A673 (cell line): Measurements from ENCODE around the gene MPZL2. TPM values are rescaled to one million over a fixed set of nuclear protein-coding genes. Genes with fewer than 3 reads are reported as not detected.
A peak's percentile ranks its signal among the peaks of the same experiment; 100 is the strongest.
"Not testable (repeated sequence)": the region's sequence is repeated elsewhere in the genome, so short reads cannot be mapped to it uniquely, and the experiment has no call there.

Experiments
- BruUV-seq: library from RNA; stranded (reverse); fragments of 400-500 nt; replicated peaks from 2 replicates; lab custom pipeline; 2021; lab: Mats Ljungman, UMichigan
- CTCF ChIA-PET: fragments of 300-600 bp; sonication (Branson Sonifier 250); formaldehyde crosslinking; loops from one replicate; lab custom pipeline; 2022; ENCODE audit warnings: antibody characterized with exemption; lab: Charles Lee
- POLR2A ChIA-PET: fragments of 300-600 bp; sonication (Branson Sonifier 250); formaldehyde crosslinking; loops from one replicate; lab custom pipeline; 2022; ENCODE audit warnings: antibody characterized with exemption; ENCODE audit not compliant: low non-redundant PET; lab: Charles Lee
- DNase-seq: peaks from one replicate; pipeline ENCODE4 v3.0.0-alpha.2; 2015; ENCODE audit warnings: low spot score
- H3K27ac ChIP-seq: fragments of 200-600 bp; sonication (generic); 2 replicates; pipeline ENCODE4 v1.5.1; 2016; ENCODE audit warnings: mixed run types, low read depth, mild to moderate bottlenecking, mixed read lengths, antibody characterized with exemption, low read length; ENCODE audit not compliant: poor library complexity, severe bottlenecking
- H3K27me3 ChIP-seq: fragments of 200-600 bp; sonication (generic); replicated peaks from 2 replicates; pipeline ENCODE4 v1.6.1; 2017; ENCODE audit warnings: mixed run types, low read depth, mild to moderate bottlenecking, mixed read lengths, antibody characterized with exemption, low read length; ENCODE audit not compliant: insufficient read depth, poor library complexity
- H3K36me3 ChIP-seq: fragments of 200-600 bp; sonication (generic); 2 replicates; pipeline ENCODE4 v1.6.1; 2016; ENCODE audit warnings: mixed run types, mild to moderate bottlenecking, mixed read lengths, antibody characterized with exemption, low read length; ENCODE audit not compliant: insufficient read depth, poor library complexity, severe bottlenecking
- H3K4me1 ChIP-seq: fragments of 200-600 bp; sonication (generic); 2 replicates; pipeline ENCODE4 v1.6.1; 2017; ENCODE audit warnings: mixed run types, mild to moderate bottlenecking, mixed read lengths, antibody characterized with exemption, low read length; ENCODE audit not compliant: insufficient read depth, poor library complexity, severe bottlenecking
- H3K4me3 ChIP-seq: fragments of 200-600 bp; sonication (generic); 2 replicates; pipeline ENCODE4 v1.5.1; 2016; ENCODE audit warnings: low read depth, mixed run types, mild to moderate bottlenecking, mixed read lengths, low read length; ENCODE audit not compliant: poor library complexity, severe bottlenecking
- H3K9me3 ChIP-seq: fragments of 200-600 bp; sonication (generic); 2 replicates; pipeline ENCODE4 v1.6.1; 2016; ENCODE audit warnings: mixed run types, low read depth, mild to moderate bottlenecking, mixed read lengths, antibody characterized with exemption, low read length; ENCODE audit not compliant: poor library complexity, severe bottlenecking
- CTCF ChIP-seq: fragments of 300-800, 200-600 bp; sonication (generic); conservative IDR thresholded peaks from 2 replicates; pipeline ENCODE4 v1.5.1; 2017; ENCODE audit warnings: low read depth, mild to moderate bottlenecking, antibody characterized with exemption, low read length, moderate library complexity, mixed read lengths
- EZH2 ChIP-seq: fragments of 200-600 bp; sonication (generic); IDR thresholded peaks from 2 replicates; pipeline ENCODE4 v1.6.1; 2017; ENCODE audit warnings: borderline replicate concordance, low read depth, mild to moderate bottlenecking, mixed read lengths, antibody characterized with exemption, low read length; ENCODE audit not compliant: poor library complexity, severe bottlenecking
- intact Hi-C: fragments of 100-400 bp; cut with micrococcal nuclease; formaldehyde crosslinking; loops from one replicate; pipeline ENCODE4 v1.10.0; 2022; ENCODE audit not compliant: unreplicated experiment
- total RNA-seq: library from RNA; stranded (reverse); gene quantifications from 2 replicates; pipeline ENCODE4 v1.2.3, GENCODE V29; 2021

Gene MPZL2
- total RNA-seq, 1 experiment from 2014 or later, result not detected

GRCh38 chr11:118311518-118311917 lies 47.4 kb upstream of the MPZL2 start:
- H3K27ac ChIP-seq, result no peak overlapping the region
- POLR2A ChIA-PET, result no interaction called here
- H3K4me1 ChIP-seq, result no peaks in the 10 kb centered on the region
- H3K4me3 ChIP-seq, result no peak overlapping the region
- CTCF ChIA-PET, result interaction anchor here (1.1 kb wide), 1 partner anchor 113 kb away, joined by 4 read pairs; no protein-coding TSS in a partner anchor
- H3K36me3 ChIP-seq, result no peaks in the 10 kb centered on the region
- BruUV-seq, result no TSS peak
- intact Hi-C loops, result no loop called here
- no peaks in the 10 kb centered on the region for H3K9me3 ChIP-seq
- TF ChIP-seq CTCF (no peak), EZH2 (no peak)
- DNase-seq, result peak; percentile 12
- H3K27me3 ChIP-seq, result peaks cover 45% of the 10 kb centered on the region

GRCh38 chr11:118310781-118311485 lies 46.8 kb upstream of the MPZL2 start:
- BruUV-seq, result no TSS peak
- TF ChIP-seq CTCF (no peak), EZH2 (no peak)
- Histone ChIP-seq H3K9me3 (no peaks in the 10 kb centered on the region), H3K36me3 (no peaks in the 10 kb centered on the region), H3K27ac (no peak overlapping the region), H3K27me3 (peaks cover 39% of the 10 kb centered on the region), H3K4me3 (no peak overlapping the region), H3K4me1 (no peaks in the 10 kb centered on the region)
- no peak for DNase-seq
- CTCF ChIA-PET, result interaction anchor here (1.1 kb wide), 1 partner anchor 113 kb away, joined by 4 read pairs; no protein-coding TSS in a partner anchor
- intact Hi-C loops, result no loop called here
- POLR2A ChIA-PET, result no interaction called here

GRCh38 chr11:118310271-118310670 lies 46.2 kb upstream of the MPZL2 start:
- Histone ChIP-seq H3K4me1 (no peaks in the 10 kb centered on the region), H3K36me3 (no peaks in the 10 kb centered on the region), H3K27ac (no peak overlapping the region), H3K4me3 (no peak overlapping the region), H3K9me3 (no peaks in the 10 kb centered on the region), H3K27me3 (peaks cover 36% of the 10 kb centered on the region)
- intact Hi-C loops, result no loop called here
- ChIA-PET POLR2A (no interaction called here), CTCF (no interaction called here)
- no peak for DNase-seq
- BruUV-seq, result no TSS peak
- no peak for TF ChIP-seq CTCF
- TF ChIP-seq EZH2, result no peak

GRCh38 chr11:118308995-118309528 lies 45.0 kb upstream of the MPZL2 start:
- H3K4me3 ChIP-seq, intact Hi-C loops: not testable (repeated sequence)
- POLR2A ChIA-PET, result interaction anchor here (0.6 kb wide), 1 partner anchor 25 kb away, joined by 3 read pairs; no protein-coding TSS in a partner anchor

More at GRCh38 chr11:118308995-118309528, 45.0 kb upstream of the MPZL2 start:
- CTCF ChIA-PET, result interaction anchor here (0.5 kb wide), 1 partner anchor 23 kb away, joined by 3 read pairs; no protein-coding TSS in a partner anchor
- not testable (repeated sequence) for H3K9me3 ChIP-seq, DNase-seq, BruUV-seq, H3K4me1 ChIP-seq, H3K36me3 ChIP-seq, H3K27ac ChIP-seq
- peaks cover 32% of the 10 kb centered on the region for H3K27me3 ChIP-seq
